Measurements from ENCODE around the gene PFAS.

PFAS gene

DNA sequence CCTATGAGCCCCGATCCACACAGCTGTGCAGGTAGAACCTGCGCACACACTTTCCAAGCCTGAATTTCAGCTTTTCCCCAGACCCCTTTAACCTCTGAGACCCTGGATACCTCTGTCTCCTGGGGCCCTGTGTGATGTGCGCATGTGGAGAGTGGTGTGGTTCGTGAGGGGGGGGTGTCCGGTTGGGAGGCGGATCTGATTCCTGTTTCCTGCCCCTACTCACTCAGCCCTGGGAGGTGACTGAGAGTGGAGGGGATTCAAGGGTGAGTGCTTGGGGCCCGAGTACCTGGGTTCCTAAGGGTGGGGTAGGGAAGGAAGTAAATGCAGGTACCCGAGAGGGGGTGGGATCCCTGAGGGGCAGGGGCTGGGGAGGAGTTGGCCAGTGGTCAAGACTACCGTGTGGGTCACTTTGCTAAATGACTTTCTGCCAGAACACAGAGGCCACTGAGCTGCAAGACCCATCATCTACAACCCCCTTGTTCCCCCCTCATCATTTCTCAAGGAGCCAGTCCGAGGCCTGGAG, 61.6 kb downstream of the PFAS start:
- DNase-seq = no peak

- DNase-seq = no peak
Measured at GRCh38 chr17:8311131-8311790, 62.2 kb downstream of the PFAS start.

DNA sequence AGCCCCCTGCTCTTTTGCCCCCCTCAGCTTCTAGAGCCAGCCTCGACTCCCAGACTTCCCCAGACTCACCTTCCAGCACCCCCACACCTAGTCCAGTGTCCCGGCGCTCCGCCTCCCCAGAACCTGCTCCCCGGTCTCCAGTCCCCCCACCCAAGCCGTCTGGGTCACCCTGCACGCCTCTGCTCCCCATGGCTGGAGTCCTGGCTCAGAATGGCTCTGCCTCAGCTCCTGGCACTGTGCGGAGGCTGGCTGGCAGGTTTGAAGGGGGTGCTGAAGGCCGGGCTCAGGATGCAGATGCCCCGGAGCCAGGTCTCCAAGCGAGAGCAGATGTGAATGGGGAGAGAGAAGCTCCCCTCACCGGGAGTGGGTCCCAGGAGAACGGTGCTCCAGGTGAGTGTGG, 63.2 kb downstream of the PFAS start:
- no peak for DNase-seq

- DNase-seq = no peak
Measured at GRCh38 chr17:8312726-8313600, 63.9 kb downstream of the PFAS start.

GRCh38 chr17:8314797-8315763, 66.0 kb downstream of the PFAS start:
- DNase-seq = no peak

GRCh38 chr17:8315764-8316217, 66.7 kb downstream of the PFAS start:
- DNase-seq = no peak

GRCh38 chr17:8318010-8318935, 69.2 kb downstream of the PFAS start:
- no peak for DNase-seq
